Measurements from ENCODE around the gene SOHLH1.

- TF ChIP-seq CTCF (IDR thresholded peaks at IDR 0.05; ENCODE audit: low read depth, low read length) (no peak), EZH2phosphoT487 (IDR thresholded peaks at IDR 0.05; ENCODE audit: low read depth) (no peak)
Measured at GRCh38 chr9:135694414-135694813, 4.9 kb downstream of the SOHLH1 start.
